Fibroblast of the aortic adventitia (primary cell): Measurements from ENCODE around the gene WDR83. TPM values are rescaled to one million over a fixed set of nuclear protein-coding genes. Genes with fewer than 3 reads are reported as not detected.
A peak's percentile ranks its signal among the peaks of the same experiment; 100 is the strongest.
"Not testable (repeated sequence)": the region's sequence is repeated elsewhere in the genome, so short reads cannot be mapped to it uniquely, and the experiment has no call there.

Source experiments
- DNase-seq: peaks from one replicate; pipeline ENCODE4 v3.0.0-alpha.2; 2010; ENCODE audit warnings: low read depth
- H3K4me3 ChIP-seq: 2 replicates; pipeline ENCODE4 v1.5.1; 2011; ENCODE audit warnings: low read depth, mild to moderate bottlenecking, control low read depth, low read length, moderate library complexity
- total RNA-seq: library from RNA; depleted of rRNA; stranded (reverse); fragments of >200 nt; gene quantifications from 2 replicates; pipeline ENCODE4 v1.2.3, GENCODE V29; 2012; ENCODE audit warnings: low replicate concordance
- TF ChIP-seq, protein P1 (sequence below): IDR thresholded peaks from 2 replicates; pipeline ENCODE4 v1.5.1; 2011; ENCODE audit warnings: mild to moderate bottlenecking, low read length, control low read depth, inconsistent platforms; ENCODE audit not compliant: insufficient read depth

The WDR83 gene
- total RNA-seq, 1 donor: 6.8 TPM

DNA sequence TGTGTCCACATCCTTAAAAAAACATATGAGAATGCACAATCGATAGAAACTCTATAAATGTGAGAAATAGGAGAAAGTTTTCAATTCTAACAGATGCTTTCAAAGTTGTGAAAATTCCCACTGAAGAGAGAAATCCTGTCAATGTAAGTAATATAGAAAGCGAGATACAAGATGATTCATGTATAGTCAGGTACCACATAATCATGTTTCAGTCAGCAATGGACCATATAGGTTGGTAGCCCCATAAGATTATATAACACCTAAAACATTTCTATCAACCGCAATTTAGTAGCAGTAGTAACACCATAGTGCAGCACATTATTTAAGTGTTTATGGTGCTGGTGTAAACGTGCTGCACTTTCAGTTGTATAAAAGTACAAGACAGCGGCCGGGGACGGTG is 37.4 kb upstream of the WDR83 start:
- no peak for DNase-seq
- TF ChIP-seq, protein P1, sequence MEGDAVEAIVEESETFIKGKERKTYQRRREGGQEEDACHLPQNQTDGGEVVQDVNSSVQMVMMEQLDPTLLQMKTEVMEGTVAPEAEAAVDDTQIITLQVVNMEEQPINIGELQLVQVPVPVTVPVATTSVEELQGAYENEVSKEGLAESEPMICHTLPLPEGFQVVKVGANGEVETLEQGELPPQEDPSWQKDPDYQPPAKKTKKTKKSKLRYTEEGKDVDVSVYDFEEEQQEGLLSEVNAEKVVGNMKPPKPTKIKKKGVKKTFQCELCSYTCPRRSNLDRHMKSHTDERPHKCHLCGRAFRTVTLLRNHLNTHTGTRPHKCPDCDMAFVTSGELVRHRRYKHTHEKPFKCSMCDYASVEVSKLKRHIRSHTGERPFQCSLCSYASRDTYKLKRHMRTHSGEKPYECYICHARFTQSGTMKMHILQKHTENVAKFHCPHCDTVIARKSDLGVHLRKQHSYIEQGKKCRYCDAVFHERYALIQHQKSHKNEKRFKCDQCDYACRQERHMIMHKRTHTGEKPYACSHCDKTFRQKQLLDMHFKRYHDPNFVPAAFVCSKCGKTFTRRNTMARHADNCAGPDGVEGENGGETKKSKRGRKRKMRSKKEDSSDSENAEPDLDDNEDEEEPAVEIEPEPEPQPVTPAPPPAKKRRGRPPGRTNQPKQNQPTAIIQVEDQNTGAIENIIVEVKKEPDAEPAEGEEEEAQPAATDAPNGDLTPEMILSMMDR: no peak

DNA sequence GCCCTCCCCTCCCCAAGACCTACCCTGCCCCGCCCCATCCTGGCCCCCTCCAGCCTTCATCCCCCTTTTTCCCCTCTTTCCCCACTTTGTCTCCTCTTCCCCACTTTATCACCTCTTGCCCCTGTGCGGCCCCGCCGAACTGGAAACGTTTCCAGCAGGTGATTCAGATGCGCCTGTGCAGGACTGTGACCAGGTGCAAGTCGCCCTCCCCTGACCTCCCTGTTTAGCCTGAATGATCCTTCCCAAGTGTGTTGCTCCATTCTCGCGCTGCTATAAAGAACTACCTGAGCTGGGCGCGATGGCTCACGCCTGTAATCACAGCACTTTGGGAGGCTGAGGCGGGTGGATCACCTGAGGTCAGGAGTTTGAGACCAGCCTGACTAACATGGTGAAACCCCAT is 30.0 kb upstream of the WDR83 start:
- no peak overlapping the region for H3K4me3 ChIP-seq
- DNase-seq: no peak
- TF ChIP-seq, protein P1: no peak

More for the DNA sequence above, 37.4 kb upstream of the WDR83 start:
- no peak overlapping the region for H3K4me3 ChIP-seq

DNA sequence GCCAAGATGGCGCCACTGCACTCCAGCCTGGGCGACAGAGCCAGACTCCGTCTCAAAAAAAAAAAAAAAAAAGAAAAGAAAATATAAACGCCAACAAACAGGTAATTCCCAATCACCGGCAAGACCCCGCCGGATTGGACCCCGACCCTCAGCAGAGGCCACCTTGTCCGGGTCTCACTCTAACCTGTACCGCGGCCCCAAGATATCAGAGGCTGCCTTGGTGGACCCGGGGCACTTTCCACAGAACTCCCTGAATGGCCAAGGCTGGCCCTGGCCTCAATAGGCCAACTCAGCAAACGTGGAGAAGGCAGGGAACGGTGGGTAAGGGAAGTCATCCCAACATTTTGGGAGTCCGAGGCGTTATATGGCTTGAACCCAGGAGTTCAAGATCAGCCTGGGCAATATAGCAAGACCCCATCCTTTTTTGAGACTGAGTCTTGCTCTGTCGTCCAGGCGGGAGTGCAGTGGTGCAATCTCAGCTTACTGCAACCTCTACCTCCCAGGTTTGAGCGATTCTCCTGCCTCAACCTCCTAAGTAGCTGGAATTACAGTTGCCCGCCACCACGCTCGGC is 27.9 kb upstream of the WDR83 start:
- H3K4me3 ChIP-seq: no peak overlapping the region
- no peak for DNase-seq
- TF ChIP-seq, protein P1: no peak

DNA sequence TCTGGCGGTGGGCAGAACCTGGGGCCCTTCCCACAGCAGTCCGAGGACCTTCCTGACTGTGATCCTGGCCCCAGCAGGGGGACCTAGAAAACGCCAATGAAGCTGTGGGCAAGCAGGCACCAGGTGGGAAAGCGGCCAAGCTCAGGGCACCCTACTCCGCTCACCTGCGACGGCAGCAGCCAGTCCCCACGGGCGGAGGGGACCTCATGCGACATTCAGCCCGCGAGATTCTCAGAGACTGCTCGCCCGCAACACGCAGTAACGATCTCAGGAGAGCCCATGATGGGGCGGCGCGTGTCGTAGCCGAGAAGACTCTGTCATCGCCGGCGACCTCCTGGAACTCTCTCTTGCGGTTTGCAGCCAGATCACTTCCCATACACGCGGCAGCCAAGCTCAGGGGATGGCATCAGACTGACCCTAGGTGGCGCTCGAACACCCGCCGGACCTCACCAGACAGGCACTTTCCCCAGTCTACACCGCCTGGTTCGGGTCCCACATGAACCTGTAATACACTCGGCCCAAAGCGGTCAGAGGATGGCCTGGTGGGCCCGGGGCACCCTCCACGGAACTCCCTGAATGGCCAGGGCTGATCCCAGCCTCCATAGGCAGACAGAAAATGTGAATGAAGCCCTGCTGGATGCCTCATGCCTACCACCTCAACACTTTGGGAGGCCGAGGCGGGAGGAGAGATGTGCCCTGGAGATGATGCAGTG is 26.6 kb upstream of the WDR83 start:
- H3K4me3 ChIP-seq: peak overlapping the region; percentile 35
- peak; percentile 69 for DNase-seq
- TF ChIP-seq, protein P1: peak; percentile 78

DNA sequence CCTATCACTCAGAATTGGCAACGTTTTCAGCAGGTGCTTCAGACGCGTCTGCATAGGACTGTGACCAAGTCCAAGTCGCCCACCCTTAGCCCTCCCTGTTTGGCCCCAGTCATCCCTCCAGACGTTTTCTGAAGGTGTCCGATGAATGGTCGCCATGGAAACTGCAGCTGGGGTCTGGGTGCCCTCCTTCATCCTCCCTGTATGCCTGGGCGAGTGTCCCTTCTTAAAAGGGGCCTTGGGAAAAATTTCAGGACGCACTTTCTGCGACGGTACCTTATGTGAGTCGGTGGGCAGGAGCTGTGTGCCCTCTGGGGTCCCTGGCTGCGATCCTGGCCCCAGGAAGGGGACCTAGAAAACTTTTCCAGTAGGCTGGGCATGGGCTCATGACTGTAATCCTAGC is 25.2 kb upstream of the WDR83 start:
- TF ChIP-seq, protein P1: no peak
- no peak for DNase-seq
- no peak overlapping the region for H3K4me3 ChIP-seq

DNA sequence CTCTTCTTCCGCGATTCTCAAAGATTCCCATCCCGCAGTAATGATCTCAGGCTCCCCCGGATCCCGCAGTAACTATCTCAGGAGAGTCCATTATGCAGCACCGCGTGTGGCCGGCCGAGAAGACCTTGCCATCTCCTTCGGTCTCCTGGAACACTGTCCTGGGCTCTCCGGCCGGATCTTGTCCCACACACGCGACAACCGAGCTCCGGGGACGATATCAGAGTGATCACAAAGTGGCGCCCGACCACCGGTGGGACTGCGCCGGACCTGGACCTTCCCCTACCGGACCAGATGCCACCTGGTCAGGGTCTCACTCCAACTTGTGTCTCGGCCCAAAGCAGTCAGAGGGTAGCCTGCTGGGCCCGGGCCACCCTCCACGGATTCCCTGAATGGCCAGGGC is 24.1 kb upstream of the WDR83 start:
- no peak overlapping the region for H3K4me3 ChIP-seq
- DNase-seq: no peak
- TF ChIP-seq, protein P1: no peak

DNA sequence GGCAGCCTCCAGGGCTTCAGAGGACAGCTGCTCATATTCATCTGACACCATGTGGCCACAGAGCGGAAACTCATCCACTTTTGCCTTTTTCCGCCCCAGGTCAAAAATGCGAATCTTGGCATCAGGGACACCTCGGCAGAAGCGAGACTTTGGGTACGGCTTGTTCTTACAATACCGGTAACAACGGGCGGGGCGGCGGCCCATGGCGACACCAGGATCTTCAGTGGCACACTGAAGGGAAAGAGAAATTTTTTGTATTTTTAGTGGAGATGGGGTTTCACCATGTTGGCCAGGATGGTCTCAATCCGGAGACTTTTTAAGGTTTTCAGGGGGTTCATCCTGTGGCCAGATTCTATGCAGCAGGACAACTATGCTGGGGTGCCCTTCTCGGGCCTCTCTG is 22.9 kb upstream of the WDR83 start:
- not testable (repeated sequence) for DNase-seq, H3K4me3 ChIP-seq
